ENCODE measurements around the gene TSFM.

GRCh38 chr12:57826966-57827365 lies 44.4 kb downstream of the TSFM start:
- TF ChIP-seq CTCF (IDR thresholded peaks at IDR 0.05; ENCODE audit: insufficient read depth, low read length, poor library complexity, severe bottlenecking) (no peak), EZH2phosphoT487 (conservative IDR thresholded peaks at IDR 0.05; ENCODE audit: low read length) (no peak)
